ENCODE data around the gene CACNB3.
"Not testable (repeated sequence)": the region's sequence is repeated elsewhere in the genome, so short reads cannot be mapped to it uniquely, and the experiment has no call there.

CACNB3 gene

GRCh38 chr12:48851883-48852733 is 33.8 kb downstream of the CACNB3 start, which contains the start of gene DDX23:
DDX23 (minus strand) TSS chr12:48852163; CDS start chr12:48845782, 6,381 bp downstream.
- peak within 1 kb of the TSS; percentile 56 for H3K27ac ChIP-seq
- DNase-seq (ENCODE audit: low read depth, low spot score) = peak; percentile 81

DNA sequence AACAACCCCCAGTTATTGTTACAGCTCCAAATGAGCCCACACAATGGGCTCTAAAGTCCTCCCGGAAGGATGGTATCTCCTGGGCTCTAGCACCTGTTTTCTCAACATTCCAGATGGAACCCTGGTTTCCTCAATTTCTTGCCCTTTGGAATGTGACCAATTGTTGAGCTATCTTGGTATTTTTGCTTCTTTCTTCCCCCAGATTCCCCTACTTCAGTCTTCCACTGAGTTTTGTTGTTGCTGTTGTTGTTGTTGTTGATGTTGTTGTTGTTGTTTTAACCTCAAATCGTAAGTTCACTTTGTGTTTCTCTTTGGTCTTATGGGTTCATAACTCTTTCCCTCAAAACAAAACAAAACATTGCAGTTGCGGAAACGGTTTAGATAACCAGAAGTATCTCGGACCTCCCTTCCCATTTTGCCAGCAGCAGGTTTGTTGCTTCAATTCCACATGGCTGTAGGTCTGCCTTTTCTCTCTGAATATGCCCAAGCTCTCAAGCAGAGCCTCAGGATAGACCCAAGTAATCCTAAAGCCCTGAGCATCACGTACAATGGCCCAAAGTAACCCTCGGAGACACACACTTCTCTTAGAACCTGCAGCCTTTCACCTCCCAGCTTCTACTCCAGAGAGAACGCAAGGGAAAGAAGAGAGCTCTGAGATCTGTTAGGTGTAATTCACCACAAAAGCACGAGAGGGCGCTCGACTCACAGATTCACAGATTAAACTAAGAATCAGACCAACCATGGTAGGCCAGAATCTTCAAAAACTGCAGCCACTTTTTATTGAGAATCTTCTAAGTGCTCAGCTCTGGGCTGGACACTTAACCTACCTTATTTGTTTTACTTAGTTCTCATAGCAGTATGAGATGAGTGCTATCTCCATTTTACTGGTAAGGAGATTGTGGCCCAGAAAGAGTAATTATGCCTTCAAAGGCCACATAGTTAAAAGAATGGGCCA is 34.7 kb downstream of the CACNB3 start:
- H3K27ac ChIP-seq = peak overlapping the region; percentile 56
- DNase-seq (ENCODE audit: low read depth, low spot score) = no peak

- DNase-seq (ENCODE audit: low read depth, low spot score) = no peak
- no peak overlapping the region for H3K27ac ChIP-seq
These were observed 36.2 kb downstream of the CACNB3 start for GRCh38 chr12:48854488-48854887.

- H3K27ac ChIP-seq; DNase-seq (ENCODE audit: low read depth, low spot score): not testable (repeated sequence)
These were observed 36.6 kb downstream of the CACNB3 start for GRCh38 chr12:48854932-48855331.

DNA sequence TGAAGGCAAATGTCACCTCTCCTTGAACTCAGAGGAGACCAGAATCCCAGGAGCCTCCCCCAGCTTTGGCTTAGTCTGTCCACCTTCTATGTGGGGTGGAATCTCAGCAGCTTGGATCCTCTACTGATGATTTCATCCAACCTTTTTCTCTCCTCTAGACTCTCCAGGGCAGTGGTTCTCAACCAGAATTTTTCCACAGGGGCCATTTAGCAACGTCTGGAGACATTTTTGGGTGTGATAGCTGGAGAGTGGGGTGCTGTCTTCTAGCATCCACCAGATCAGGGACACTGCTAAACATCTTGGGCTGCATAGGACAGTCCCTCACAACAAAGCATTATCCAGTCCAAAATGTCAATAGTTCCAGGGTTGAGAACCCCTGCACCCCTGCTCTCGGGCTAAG is 38.1 kb downstream of the CACNB3 start:
- no peak overlapping the region for H3K27ac ChIP-seq
- DNase-seq (ENCODE audit: low read depth, low spot score) = no peak

- no peak for DNase-seq (ENCODE audit: low read depth, low spot score)
- H3K27ac ChIP-seq = no peak overlapping the region
These were observed 39.1 kb downstream of the CACNB3 start for GRCh38 chr12:48857278-48857994.

- H3K27ac ChIP-seq = no peak overlapping the region
- no peak for DNase-seq (ENCODE audit: low read depth, low spot score)
These were observed 39.7 kb downstream of the CACNB3 start for GRCh38 chr12:48858043-48858442.

GRCh38 chr12:48859607-48860006 is 41.3 kb downstream of the CACNB3 start:
- DNase-seq (ENCODE audit: low read depth, low spot score) = no peak

DNA sequence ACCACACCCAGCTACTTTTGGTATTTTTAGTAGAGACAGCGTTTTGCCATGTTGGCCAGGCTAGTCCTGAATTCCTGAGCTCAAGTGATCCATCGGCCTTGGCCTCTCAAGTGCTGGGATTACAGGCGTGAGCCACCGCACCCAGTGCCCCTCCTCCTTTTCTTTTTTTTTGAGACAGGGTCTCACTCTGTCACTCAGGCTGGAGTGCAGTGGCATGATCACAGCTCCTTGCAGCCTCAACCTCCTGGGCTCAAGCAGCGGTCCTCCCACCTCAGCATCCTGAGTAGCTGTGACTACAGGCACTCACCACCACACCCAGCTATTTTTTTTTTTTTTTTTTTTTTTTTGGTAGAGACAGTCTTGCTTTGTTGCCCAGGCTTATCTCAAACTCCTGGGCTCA is 41.9 kb downstream of the CACNB3 start:
- not testable (repeated sequence) for DNase-seq (ENCODE audit: low read depth, low spot score)
- peak overlapping the region; percentile 71 for H3K27ac ChIP-seq

More at GRCh38 chr12:48859607-48860006, 41.3 kb downstream of the CACNB3 start:
- no peak overlapping the region for H3K27ac ChIP-seq

DNA sequence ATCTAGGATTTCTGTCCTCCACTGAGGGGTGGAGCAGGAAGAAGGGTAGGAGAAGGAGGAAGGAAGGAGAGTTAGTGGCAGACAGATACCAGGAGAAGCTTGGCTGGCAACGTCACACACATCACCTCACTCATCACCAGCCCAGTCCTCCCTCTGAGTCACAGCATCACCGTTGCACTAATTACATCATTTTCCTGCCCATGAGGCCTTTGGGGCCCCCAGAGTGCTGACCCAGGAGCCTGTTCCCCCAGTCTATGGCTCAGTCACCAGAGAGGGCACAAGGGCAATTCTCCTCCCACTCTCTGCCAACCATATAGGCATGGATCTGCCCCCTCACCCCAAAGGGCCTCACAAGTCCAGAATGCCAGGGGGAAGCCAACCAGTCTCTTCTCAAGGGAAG is 42.8 kb downstream of the CACNB3 start:
- peak overlapping the region; percentile 71 for H3K27ac ChIP-seq
- no peak for DNase-seq (ENCODE audit: low read depth, low spot score)

DNA sequence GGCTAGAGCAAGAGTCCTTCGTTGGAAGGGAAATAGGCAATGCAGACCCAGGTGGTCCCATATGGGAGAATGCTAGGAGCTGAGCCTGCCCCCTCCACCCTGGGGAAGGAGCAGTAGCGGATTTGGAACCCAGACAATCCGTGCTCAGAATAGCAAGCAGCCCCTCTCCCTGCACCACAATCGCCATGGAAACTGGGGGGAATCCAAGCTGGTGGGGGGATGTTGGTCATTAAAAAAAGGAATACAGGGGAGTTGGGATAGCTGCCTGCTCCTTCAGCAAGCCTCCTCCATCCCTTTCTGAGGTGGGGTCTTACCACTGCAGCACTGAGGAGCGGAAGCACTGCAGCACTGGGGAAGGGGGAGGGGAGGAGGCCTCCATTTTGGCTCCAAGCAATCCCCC is 44.5 kb downstream of the CACNB3 start:
- no peak overlapping the region for H3K27ac ChIP-seq
- DNase-seq (ENCODE audit: low read depth, low spot score) = no peak

DNA sequence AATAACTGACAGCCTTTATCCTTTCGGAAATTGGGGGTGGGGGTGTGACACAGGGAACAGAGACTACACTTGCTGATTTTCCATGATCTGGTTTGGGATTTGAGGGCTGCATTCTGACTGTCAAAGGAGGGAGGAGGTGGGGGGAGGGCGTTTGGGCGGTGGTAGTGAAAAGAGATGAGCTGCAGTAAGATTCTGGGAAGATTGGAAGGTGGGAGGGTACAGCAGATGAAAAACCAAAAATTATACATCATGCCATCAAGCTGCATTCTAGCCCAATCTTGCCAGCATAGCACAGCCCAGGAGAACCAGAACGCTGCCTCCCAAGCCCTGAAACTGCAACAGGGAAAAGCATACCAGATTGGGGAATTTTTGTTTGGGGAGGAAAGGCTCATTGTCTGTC is 45.0 kb downstream of the CACNB3 start:
- H3K27ac ChIP-seq = no peak overlapping the region
- DNase-seq (ENCODE audit: low read depth, low spot score) = no peak

DNA sequence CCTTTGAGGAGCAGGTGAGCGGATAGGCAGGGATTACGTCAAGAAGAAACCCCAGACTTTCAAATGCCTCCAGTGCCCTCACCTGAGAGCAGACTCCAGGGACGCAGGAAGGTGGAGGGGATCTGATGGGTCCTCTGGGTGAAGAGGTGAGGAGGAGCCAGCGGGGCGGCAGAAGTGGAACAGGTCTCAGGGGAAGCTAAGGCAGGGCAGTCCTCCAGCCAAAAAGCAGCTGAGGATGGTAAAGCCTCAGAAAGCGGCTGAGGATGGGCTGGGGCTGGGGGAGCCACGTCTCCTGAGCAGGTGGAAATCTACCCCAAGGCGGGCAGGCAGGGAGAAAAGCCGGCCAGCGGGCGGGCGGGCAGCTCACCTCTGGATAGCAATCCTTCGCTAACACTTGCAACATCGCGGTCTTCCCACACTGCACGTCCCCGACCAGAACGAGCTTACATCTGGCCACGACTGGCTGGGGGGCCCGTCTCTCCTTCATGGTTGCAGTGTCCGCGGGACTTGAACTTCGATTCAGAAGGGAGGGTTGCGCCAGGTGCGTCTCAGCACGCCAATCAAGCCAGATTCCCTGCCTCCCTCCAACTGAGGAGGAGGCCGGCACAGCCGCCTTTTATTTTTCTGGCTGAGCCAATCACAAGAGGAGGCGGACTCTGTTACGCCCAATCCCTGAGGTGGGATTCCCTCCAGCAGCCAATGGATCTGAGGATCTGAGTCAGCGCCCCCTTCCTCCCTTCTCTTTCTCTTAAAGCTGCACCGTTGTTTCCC is 47.2 kb downstream of the CACNB3 start, which contains the start of gene RND1:
TSS of gene RND1 (minus strand) at position 590 of the 771 bp plus-strand sequence. CDS start at position 487, 103 bp downstream.
- DNase-seq (ENCODE audit: low read depth, low spot score) = peak; percentile 73
- peak within 1 kb of the TSS; percentile 78 for H3K27ac ChIP-seq

DNA sequence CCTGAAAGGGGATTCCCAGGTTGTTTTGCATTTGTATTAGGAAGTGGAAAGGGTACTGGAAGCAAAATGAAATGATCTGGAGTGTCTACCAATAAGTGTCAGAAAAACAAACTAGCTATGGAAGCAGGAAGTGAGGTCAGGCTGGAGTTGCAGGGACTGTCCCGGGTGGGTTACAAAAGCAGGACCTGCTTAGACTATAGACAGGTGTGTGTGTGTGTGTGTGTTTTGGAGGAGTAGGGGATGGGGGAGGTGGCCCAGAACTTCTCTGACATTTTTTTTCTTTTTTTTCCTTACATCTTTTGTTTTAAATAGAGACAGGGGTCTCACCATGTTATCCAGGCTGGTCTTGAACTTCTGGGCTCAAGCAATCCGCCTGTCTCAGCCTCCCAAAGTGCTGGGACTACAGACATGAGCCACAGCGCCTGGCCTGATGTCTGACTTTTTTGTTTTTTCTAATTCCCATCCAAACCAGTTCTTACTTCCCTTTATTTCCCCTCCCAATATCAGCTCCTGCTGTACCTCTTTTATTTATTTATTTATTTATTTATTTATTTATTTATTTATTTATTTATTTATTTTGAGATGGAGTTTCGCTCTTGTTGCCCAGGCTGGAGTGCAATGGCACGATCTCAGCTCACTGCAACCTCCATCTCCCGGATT is 47.9 kb downstream of the CACNB3 start:
- DNase-seq (ENCODE audit: low read depth, low spot score) = no peak
- peak overlapping the region; percentile 78 for H3K27ac ChIP-seq

GRCh38 chr12:48868451-48868850 is 50.2 kb downstream of the CACNB3 start:
- H3K27ac ChIP-seq = no peak overlapping the region
- DNase-seq (ENCODE audit: low read depth, low spot score) = no peak

GRCh38 chr12:48869191-48869590 is 50.9 kb downstream of the CACNB3 start:
- no peak for DNase-seq (ENCODE audit: low read depth, low spot score)
- no peak overlapping the region for H3K27ac ChIP-seq

GRCh38 chr12:48873096-48873495 is 54.8 kb downstream of the CACNB3 start:
- no peak overlapping the region for H3K27ac ChIP-seq
- no peak for DNase-seq (ENCODE audit: low read depth, low spot score)

DNA sequence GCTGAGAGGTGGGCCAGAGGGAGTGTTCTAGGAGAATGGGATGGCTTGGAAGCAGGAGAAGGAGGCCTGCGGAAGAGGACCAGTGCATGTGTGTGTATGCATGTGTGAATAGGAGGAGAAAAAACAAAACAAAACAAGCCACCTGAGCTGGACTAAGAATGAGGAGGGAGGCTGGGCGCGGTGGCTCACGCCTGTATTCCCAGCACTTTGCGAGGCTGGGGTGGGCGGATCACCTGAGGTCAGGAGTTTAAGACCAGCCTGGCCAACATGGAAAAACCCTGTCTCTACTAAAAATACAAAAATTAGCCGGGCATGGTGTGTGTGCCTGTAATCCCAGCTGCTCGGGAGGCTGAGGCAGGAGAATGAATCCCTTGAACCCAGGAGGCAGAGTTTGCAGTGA is 55.2 kb downstream of the CACNB3 start:
- H3K27ac ChIP-seq; DNase-seq (ENCODE audit: low read depth, low spot score): not testable (repeated sequence)
